GM20000 (cell line): ENCODE measurements around the gene HORMAD1.
"Not testable (repeated sequence)": the region's sequence is repeated elsewhere in the genome, so short reads cannot be mapped to it uniquely, and the experiment has no call there.

Experiments
- DNase-seq: peaks from one replicate; pipeline ENCODE4 v3.0.0; 2012; ENCODE audit warnings: low spot score
- CTCF ChIP-seq: IDR thresholded peaks from 2 replicates; pipeline ENCODE4 v1.5.1; 2012; ENCODE audit warnings: mild to moderate bottlenecking, control low read depth; ENCODE audit errors: extremely low read depth, missing control alignments

Gene HORMAD1

GRCh38 chr1:150720098-150720497 lies 597 bp downstream of the HORMAD1 start:
- no peak for DNase-seq
- TF ChIP-seq CTCF, result no peak

- DNase-seq, result no peak
- TF ChIP-seq CTCF, result no peak
These were observed 2.3 kb downstream of the HORMAD1 start for GRCh38 chr1:150718225-150718891.

GRCh38 chr1:150709031-150709430 lies 11.7 kb downstream of the HORMAD1 start:
- DNase-seq, result not testable (repeated sequence)

- DNase-seq, result peak; percentile 56
- no peak for TF ChIP-seq CTCF
These were observed 12.1 kb downstream of the HORMAD1 start for GRCh38 chr1:150708595-150708994.

GRCh38 chr1:150706091-150706490 lies 14.6 kb downstream of the HORMAD1 start:
- no peak for TF ChIP-seq CTCF
- no peak for DNase-seq

GRCh38 chr1:150703427-150703826 lies 17.3 kb downstream of the HORMAD1 start:
- TF ChIP-seq CTCF, result no peak
- no peak for DNase-seq

GRCh38 chr1:150696995-150697927 lies 23.4 kb downstream of the HORMAD1 start, which contains the start of gene GOLPH3L:
TSS of gene GOLPH3L (minus strand) at chr1:150697154. CDS start at chr1:150694838, 2,316 bp downstream.
- TF ChIP-seq CTCF, result no peak
- peak; percentile 88 for DNase-seq
